ENCODE measurements around the gene OPN4.

DNA sequence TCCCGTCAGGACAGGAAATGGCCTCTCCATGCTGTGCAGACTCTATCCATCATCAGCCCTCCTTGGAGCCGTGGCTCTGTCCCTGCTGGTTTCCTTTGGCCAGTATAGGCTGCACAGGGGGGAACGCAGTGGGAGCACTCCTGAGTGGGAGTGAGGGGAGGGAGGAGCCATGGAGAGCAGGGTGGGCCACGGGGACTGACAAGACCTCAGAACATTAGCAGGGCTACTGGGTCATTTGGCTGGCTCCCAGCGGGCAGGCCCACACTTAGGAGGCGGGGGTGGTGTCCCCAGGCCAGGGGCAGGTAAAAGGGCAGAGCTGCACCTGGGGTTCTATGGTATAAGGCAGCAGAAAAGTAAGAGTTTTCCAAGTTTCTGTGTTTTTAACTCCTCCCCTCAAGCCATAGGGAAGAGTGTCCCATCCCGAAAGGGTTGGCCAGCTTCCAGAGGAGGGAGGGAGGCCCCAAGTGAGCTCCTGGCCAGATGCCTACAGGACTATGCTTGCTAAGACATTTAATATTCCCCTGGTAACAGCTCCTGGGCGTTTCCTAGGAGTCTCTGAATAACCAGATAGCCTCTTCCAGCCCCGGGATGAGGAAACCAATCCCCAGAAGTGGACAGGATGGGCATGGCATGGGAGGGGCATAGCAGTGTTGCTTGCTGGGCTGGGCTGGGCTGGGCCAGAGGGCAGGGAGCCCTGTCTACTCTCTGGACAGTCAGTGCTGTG is 5.5 kb upstream of the OPN4 start:
- TF ChIP-seq RAD21 (conservative IDR thresholded peaks at IDR 0.05 in 1 of 2, IDR thresholded peaks at IDR 0.05 in 1 of 2) (no peak), JUN (IDR thresholded peaks at IDR 0.05) (no peak), HDAC2 (IDR thresholded peaks at IDR 0.05) (no peak), ESRRA (IDR thresholded peaks at IDR 0.05; ENCODE audit: borderline replicate concordance, low read length) (no peak)
- TF ChIP-seq, protein P1, sequence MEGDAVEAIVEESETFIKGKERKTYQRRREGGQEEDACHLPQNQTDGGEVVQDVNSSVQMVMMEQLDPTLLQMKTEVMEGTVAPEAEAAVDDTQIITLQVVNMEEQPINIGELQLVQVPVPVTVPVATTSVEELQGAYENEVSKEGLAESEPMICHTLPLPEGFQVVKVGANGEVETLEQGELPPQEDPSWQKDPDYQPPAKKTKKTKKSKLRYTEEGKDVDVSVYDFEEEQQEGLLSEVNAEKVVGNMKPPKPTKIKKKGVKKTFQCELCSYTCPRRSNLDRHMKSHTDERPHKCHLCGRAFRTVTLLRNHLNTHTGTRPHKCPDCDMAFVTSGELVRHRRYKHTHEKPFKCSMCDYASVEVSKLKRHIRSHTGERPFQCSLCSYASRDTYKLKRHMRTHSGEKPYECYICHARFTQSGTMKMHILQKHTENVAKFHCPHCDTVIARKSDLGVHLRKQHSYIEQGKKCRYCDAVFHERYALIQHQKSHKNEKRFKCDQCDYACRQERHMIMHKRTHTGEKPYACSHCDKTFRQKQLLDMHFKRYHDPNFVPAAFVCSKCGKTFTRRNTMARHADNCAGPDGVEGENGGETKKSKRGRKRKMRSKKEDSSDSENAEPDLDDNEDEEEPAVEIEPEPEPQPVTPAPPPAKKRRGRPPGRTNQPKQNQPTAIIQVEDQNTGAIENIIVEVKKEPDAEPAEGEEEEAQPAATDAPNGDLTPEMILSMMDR (IDR thresholded peaks at IDR 0.05) = no peak

Data from A549 (cell line).